OCI-LY1 (cell line): ENCODE results near the gene HPS1.

Experiments
- H2AFZ ChIP-seq: fragments of 200-600 bp; sonication (generic), shearing (Covaris generic); 2 replicates; pipeline ENCODE4 v1.6.0; 2014; ENCODE audit warnings: antibody characterized with exemption, mild to moderate bottlenecking, low read length
- H3F3A ChIP-seq: fragments of 200-600 bp; sonication (generic), shearing (Covaris generic); 2 replicates; pipeline ENCODE4 v1.6.0; 2014; ENCODE audit warnings: mild to moderate bottlenecking, antibody characterized with exemption, low read length, moderate library complexity; ENCODE audit not compliant: insufficient read depth
- H3K27ac ChIP-seq: fragments of 200-600 bp; sonication (generic); 2 replicates; pipeline ENCODE4 v1.5.1; 2014; ENCODE audit warnings: low read length, mixed run types, mild to moderate bottlenecking, low read depth; ENCODE audit not compliant: poor library complexity, severe bottlenecking
- H3K27me3 ChIP-seq: fragments of 200-600 bp; sonication (generic); 2 replicates; pipeline ENCODE4 v1.6.0; 2014; ENCODE audit warnings: antibody characterized with exemption, mild to moderate bottlenecking, low read length, moderate library complexity; ENCODE audit not compliant: insufficient read depth
- H3K36me3 ChIP-seq: fragments of 200-600 bp; sonication (generic); 2 replicates; pipeline ENCODE4 v1.6.1; 2014; ENCODE audit warnings: mild to moderate bottlenecking, antibody characterized with exemption, low read length, moderate library complexity, mixed read lengths; ENCODE audit not compliant: insufficient read depth
- H3K4me1 ChIP-seq: fragments of 200-600 bp; sonication (generic); 2 replicates; pipeline ENCODE4 v1.5.1; 2014; ENCODE audit warnings: mild to moderate bottlenecking, low read length, moderate library complexity; ENCODE audit not compliant: insufficient read depth, severe bottlenecking
- H3K4me2 ChIP-seq: fragments of 200-600 bp; sonication (generic), shearing (Covaris generic); 2 replicates; pipeline ENCODE4 v1.6.1; 2014; ENCODE audit warnings: low read length
- H3K4me3 ChIP-seq: fragments of 200-600 bp; sonication (generic); 2 replicates; pipeline ENCODE4 v1.5.1; 2014; ENCODE audit warnings: low read length, low read depth, mild to moderate bottlenecking, mixed read lengths; ENCODE audit not compliant: poor library complexity, severe bottlenecking
- H3K79me2 ChIP-seq: fragments of 200-600 bp; shearing (Covaris generic); 2 replicates; pipeline ENCODE4 v1.6.1; 2016; ENCODE audit warnings: mixed run types, low read length, mixed read lengths; ENCODE audit not compliant: insufficient read depth
- H3K9ac ChIP-seq: fragments of 200-600 bp; sonication (generic), shearing (Covaris generic); 2 replicates; pipeline ENCODE4 v1.6.1; 2014; ENCODE audit warnings: mild to moderate bottlenecking, low read length, mixed read lengths
- H3K9me2 ChIP-seq: fragments of 200-600 bp; sonication (generic), shearing (Covaris generic); 2 replicates; pipeline ENCODE4 v1.6.1; 2014; ENCODE audit warnings: low read depth, mild to moderate bottlenecking, low read length, mixed read lengths
- H3K9me3 ChIP-seq: fragments of 200-600 bp; shearing (Covaris generic); 2 replicates; pipeline ENCODE4 v1.6.1; 2014; ENCODE audit warnings: low read length, mixed read lengths
- H4K20me1 ChIP-seq: fragments of 200-600 bp; sonication (generic), shearing (Covaris generic); 2 replicates; pipeline ENCODE4 v1.6.0; 2016; ENCODE audit warnings: mild to moderate bottlenecking, low read length; ENCODE audit not compliant: insufficient read depth
- EZH2 ChIP-seq: fragments of 200-600 bp; sonication (generic), shearing (Covaris generic); IDR thresholded peaks from 2 replicates; pipeline ENCODE4 v1.8.0; 2017; ENCODE audit warnings: borderline replicate concordance, mixed run types, mild to moderate bottlenecking, antibody characterized with exemption, low read length, moderate library complexity, mixed read lengths
- TF ChIP-seq, protein P1 (sequence below): fragments of 200-600 bp; sonication (generic), shearing (Covaris generic); IDR thresholded peaks from 2 replicates; pipeline ENCODE4 v1.5.1; 2017; ENCODE audit warnings: mild to moderate bottlenecking, antibody characterized with exemption, low read length, moderate library complexity, mixed read lengths

HPS1 gene

DNA sequence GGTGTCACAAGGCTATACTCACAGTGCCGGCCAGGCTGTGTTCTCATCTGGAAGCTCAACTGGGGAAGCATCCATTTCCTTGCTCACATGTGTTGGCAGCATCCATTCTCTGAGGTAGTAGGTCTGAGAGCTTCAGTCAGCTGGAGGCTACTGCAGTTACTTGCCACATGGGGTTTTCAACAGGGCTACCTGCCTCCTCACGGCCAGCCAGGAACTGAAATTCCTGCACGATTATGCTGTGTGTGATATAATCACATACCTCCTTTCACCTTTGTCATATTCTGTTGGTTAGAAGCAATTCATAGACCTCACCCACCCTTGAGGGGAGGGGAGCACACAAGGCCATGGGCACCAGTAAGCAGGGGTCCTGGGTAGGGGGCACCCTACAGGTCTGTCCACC is 69.2 kb downstream of the HPS1 start:
- Histone ChIP-seq H3K27ac (no peak overlapping the region), H3K79me2 (no peaks in the 10 kb centered on the region), H3K27me3 (no peaks in the 10 kb centered on the region), H3K4me3 (no peak overlapping the region), H3K9me3 (no peaks in the 10 kb centered on the region), H4K20me1 (no peaks in the 10 kb centered on the region), H3F3A (no peaks in the 10 kb centered on the region), H3K36me3 (no peaks in the 10 kb centered on the region), H2AFZ (no peak overlapping the region), H3K4me1 (no peaks in the 10 kb centered on the region), H3K9ac (no peak overlapping the region), H3K4me2 (no peak overlapping the region), H3K9me2 (no peaks in the 10 kb centered on the region)
- TF ChIP-seq EZH2: no peak
- TF ChIP-seq, protein P1, sequence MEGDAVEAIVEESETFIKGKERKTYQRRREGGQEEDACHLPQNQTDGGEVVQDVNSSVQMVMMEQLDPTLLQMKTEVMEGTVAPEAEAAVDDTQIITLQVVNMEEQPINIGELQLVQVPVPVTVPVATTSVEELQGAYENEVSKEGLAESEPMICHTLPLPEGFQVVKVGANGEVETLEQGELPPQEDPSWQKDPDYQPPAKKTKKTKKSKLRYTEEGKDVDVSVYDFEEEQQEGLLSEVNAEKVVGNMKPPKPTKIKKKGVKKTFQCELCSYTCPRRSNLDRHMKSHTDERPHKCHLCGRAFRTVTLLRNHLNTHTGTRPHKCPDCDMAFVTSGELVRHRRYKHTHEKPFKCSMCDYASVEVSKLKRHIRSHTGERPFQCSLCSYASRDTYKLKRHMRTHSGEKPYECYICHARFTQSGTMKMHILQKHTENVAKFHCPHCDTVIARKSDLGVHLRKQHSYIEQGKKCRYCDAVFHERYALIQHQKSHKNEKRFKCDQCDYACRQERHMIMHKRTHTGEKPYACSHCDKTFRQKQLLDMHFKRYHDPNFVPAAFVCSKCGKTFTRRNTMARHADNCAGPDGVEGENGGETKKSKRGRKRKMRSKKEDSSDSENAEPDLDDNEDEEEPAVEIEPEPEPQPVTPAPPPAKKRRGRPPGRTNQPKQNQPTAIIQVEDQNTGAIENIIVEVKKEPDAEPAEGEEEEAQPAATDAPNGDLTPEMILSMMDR: no peak

- Histone ChIP-seq H3K36me3 (no peaks in the 10 kb centered on the region), H3K4me1 (no peaks in the 10 kb centered on the region), H3K9me3 (no peaks in the 10 kb centered on the region), H3K4me2 (no peak overlapping the region), H4K20me1 (no peaks in the 10 kb centered on the region), H3F3A (no peaks in the 10 kb centered on the region), H3K79me2 (no peaks in the 10 kb centered on the region), H3K27me3 (no peaks in the 10 kb centered on the region), H2AFZ (no peak overlapping the region), H3K9ac (no peak overlapping the region), H3K9me2 (no peaks in the 10 kb centered on the region), H3K4me3 (no peak overlapping the region), H3K27ac (no peak overlapping the region)
- no peak for TF ChIP-seq EZH2
- TF ChIP-seq, protein P1: no peak
Observed at GRCh38 chr10:98377001-98377400, 69.7 kb downstream of the HPS1 start.

DNA sequence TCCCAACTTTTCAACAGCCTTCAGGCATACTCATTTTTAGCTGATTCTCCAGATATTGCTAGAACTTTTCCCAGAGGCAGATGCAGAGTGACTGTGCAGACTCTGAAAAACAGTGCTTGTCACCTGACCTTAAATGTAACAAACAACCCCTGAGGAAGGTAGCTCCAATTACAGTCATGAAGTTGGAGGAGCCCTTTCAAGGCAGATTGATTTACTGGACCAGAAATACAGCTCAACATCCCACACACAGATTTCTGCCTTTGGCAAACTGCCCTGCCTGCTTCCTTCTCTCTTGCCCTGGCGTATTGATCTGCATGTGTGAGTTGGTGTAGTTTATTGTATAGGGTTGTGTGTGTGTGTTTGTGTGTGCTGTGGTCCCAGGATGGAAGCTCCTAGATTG is 70.2 kb downstream of the HPS1 start:
- H3K27ac ChIP-seq: no peak overlapping the region
- TF ChIP-seq, protein P1: no peak
- no peak for TF ChIP-seq EZH2
- no peaks in the 10 kb centered on the region for H3K4me1 ChIP-seq
- H4K20me1 ChIP-seq: no peaks in the 10 kb centered on the region
- no peak overlapping the region for H3K9ac ChIP-seq
- H3K79me2 ChIP-seq: no peaks in the 10 kb centered on the region
- H3K9me2 ChIP-seq: no peaks in the 10 kb centered on the region
- no peak overlapping the region for H2AFZ ChIP-seq
- no peak overlapping the region for H3K4me2 ChIP-seq
- H3K9me3 ChIP-seq: no peaks in the 10 kb centered on the region
- H3K36me3 ChIP-seq: no peaks in the 10 kb centered on the region
- H3K27me3 ChIP-seq: no peaks in the 10 kb centered on the region
- no peak overlapping the region for H3K4me3 ChIP-seq
- H3F3A ChIP-seq: no peaks in the 10 kb centered on the region
